ENCODE data around the gene PAX1. TPM values are rescaled to one million over a fixed set of nuclear protein-coding genes. Genes with fewer than 3 reads are reported as not detected.

PAX1 gene
- total and polyA plus RNA-seq, 2 of the 8 experiments (the other 6 are each of a cell fraction or from before 2014, with no cell fraction given): not detected

GRCh38 chr20:21682521-21682954, 22.9 kb upstream of the PAX1 start (continued):
- TF ChIP-seq SIRT6 (IDR thresholded peaks at IDR 0.05; ENCODE audit: low read length) (no peak), EGR1 (IDR thresholded peaks at IDR 0.05; ENCODE audit: borderline replicate concordance, low read depth, low read length) (no peak), POLR2AphosphoS5 (IDR thresholded peaks at IDR 0.05; ENCODE audit: low read depth, low read length) (no peak)
